K562 (cell line): ENCODE measurements around the gene RPS6KA2. TPM values are rescaled to one million over a fixed set of nuclear protein-coding genes. Genes with fewer than 3 reads are reported as not detected.
A peak's percentile ranks its signal among the peaks of the same experiment; 100 is the strongest.

Experiments used
- GTF2F1 ChIP-seq: IDR thresholded peaks from 2 replicates; pipeline ENCODE4 v1.6.1; 2011; ENCODE audit warnings: low read depth, low read length, improper control_type of control experiment
- NR2C1 ChIP-seq, 2 experiments: fragments of 450-650 bp; IDR thresholded peaks; 2 replicates each; pipeline ENCODE4 v1.6.1; 2017; ENCODE audit warnings: mild to moderate bottlenecking in 2 of 2, antibody characterized with exemption in 1 of 2, inconsistent platforms in 1 of 2, missing compliant biosample characterization in 1 of 2, missing genetic modification characterization in 1 of 2
- NUFIP1 ChIP-seq: fragments of 450-650 bp; IDR thresholded peaks from 2 replicates; pipeline ENCODE4 v1.6.1; 2018; ENCODE audit not compliant: partially characterized antibody
- POLR2G ChIP-seq: fragments of 200-400 bp; formaldehyde crosslinking; IDR thresholded peaks from 2 replicates; pipeline ENCODE4 v1.6.1; 2017; ENCODE audit warnings: low read depth, mild to moderate bottlenecking, antibody characterized with exemption, low read length, moderate library complexity
- PRDM10 ChIP-seq: fragments of 450-650 bp; IDR thresholded peaks from 2 replicates; pipeline ENCODE4 v1.6.1; 2018; ENCODE audit not compliant: partially characterized antibody
- RBM15 ChIP-seq: fragments of 200-400 bp; formaldehyde crosslinking; IDR thresholded peaks from 2 replicates; pipeline ENCODE4 v1.6.1; 2018; ENCODE audit warnings: mild to moderate bottlenecking, low read length, moderate library complexity; ENCODE audit not compliant: insufficient read depth
- YY1 ChIP-seq, 3 experiments: IDR thresholded peaks; 2 replicates each; pipeline ENCODE4 v1.6.1; 2011; ENCODE audit warnings: low read length in 2 of 3, mild to moderate bottlenecking in 2 of 3, moderate library complexity in 2 of 3, borderline replicate concordance in 1 of 3, control low read depth in 1 of 3, low read depth in 1 of 3; ENCODE audit not compliant: insufficient read depth in 3 of 3, insufficient replicate concordance in 2 of 3, control insufficient read depth in 1 of 3, insufficient read length in 1 of 3; ENCODE audit errors: extremely low read depth in 1 of 3
- polyA plus RNA-seq, 8 experiments: library from polyadenylated mRNA; depleted of rRNA in 4 of 8; stranded (reverse) in 5 of 8; unstranded in 3 of 8; fragments of >200 nt; fragmentation: Nextera tagmentation in 2 of 8; fragmentation: Illumina TruSeq in 1 of 8; extraction: Ambion mirVana in 2 of 8; extraction: Trizol in 1 of 8; gene quantifications; 2 replicates each; pipeline versions ENCODE4 v1.2.1 to v1.2.3, GENCODE V29; 2011 to 2014; ENCODE audit warnings: inconsistent platforms in 1 of 8, missing spikeins in 1 of 8
- total RNA-seq, 7 experiments: library from RNA; depleted of rRNA in 6 of 7; stranded (reverse); fragments of >200 nt in 6 of 7; fragmentation: Illumina TruSeq in 2 of 7; extraction: Trizol in 2 of 7; gene quantifications; 2 replicates each; pipeline versions ENCODE4 v1.2.1 to v1.2.3, GENCODE V29; 2011 to 2021; ENCODE audit warnings: low replicate concordance in 1 of 7
- TF ChIP-seq, protein P1 (sequence below), 3 experiments: IDR thresholded peaks in 2 of 3; conservative IDR thresholded peaks in 1 of 3; 2 replicates each; pipeline ENCODE4 v1.5.1; 2011 to 2012; ENCODE audit warnings: low read length in 3 of 3, mild to moderate bottlenecking in 3 of 3, control low read depth in 2 of 3, improper control_type of control experiment in 1 of 3, inconsistent platforms in 1 of 3, low read depth in 1 of 3, mixed read lengths in 1 of 3, moderate library complexity in 1 of 3; ENCODE audit not compliant: insufficient read depth in 2 of 3

Gene RPS6KA2
- total and polyA plus RNA-seq, 9 of the 15 experiments (the other 6 are each of a cell fraction or from before 2014, with no cell fraction given) = 0.29 to 1.00 (median 0.53) TPM

- TF ChIP-seq PRDM10 (no peak), YY1 (IDR thresholded peaks at IDR 0.05; ENCODE audit: borderline replicate concordance in 1 of 3, control insufficient read depth in 1 of 3, extremely low read depth in 1 of 3, insufficient read depth in 3 of 3, insufficient read length in 1 of 3, insufficient replicate concordance in 2 of 3, low read depth in 1 of 3, low read length in 2 of 3) (no peak), RBM15 (no peak), NUFIP1 (no peak), NR2C1 (IDR thresholded peaks at IDR 0.05) (no peak), NR2C1 (tag; IDR thresholded peaks at IDR 0.05) (no peak), POLR2G (no peak), GTF2F1 (no peak)
- TF ChIP-seq, protein P1, sequence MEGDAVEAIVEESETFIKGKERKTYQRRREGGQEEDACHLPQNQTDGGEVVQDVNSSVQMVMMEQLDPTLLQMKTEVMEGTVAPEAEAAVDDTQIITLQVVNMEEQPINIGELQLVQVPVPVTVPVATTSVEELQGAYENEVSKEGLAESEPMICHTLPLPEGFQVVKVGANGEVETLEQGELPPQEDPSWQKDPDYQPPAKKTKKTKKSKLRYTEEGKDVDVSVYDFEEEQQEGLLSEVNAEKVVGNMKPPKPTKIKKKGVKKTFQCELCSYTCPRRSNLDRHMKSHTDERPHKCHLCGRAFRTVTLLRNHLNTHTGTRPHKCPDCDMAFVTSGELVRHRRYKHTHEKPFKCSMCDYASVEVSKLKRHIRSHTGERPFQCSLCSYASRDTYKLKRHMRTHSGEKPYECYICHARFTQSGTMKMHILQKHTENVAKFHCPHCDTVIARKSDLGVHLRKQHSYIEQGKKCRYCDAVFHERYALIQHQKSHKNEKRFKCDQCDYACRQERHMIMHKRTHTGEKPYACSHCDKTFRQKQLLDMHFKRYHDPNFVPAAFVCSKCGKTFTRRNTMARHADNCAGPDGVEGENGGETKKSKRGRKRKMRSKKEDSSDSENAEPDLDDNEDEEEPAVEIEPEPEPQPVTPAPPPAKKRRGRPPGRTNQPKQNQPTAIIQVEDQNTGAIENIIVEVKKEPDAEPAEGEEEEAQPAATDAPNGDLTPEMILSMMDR (IDR thresholded peaks at IDR 0.05 in 2 of 3, conservative IDR thresholded peaks at IDR 0.05 in 1 of 3; ENCODE audit: insufficient read depth in 2 of 3, low read depth in 1 of 3, low read length in 3 of 3) = peak in 2 of 3 experiments; percentile 9 to 16; a peak in 1 of 6 replicates
Observed at GRCh38 chr6:166485651-166486535, 141.2 kb downstream of the RPS6KA2 start (continued).
